GM18909 (cell line): ENCODE data around the gene CDC42EP4.

Source experiments
- ATAC-seq: cut with Tn5 transposase; IDR thresholded peaks from one replicate; pipeline ENCODE4 v1.9.1; 2021; ENCODE audit warnings: mild to moderate bottlenecking; ENCODE audit not compliant: unreplicated experiment, poor library complexity

The CDC42EP4 gene

GRCh38 chr17:73304971-73305812 lies 6.6 kb downstream of the CDC42EP4 start:
- ATAC-seq, result no peak

- no peak for ATAC-seq
These were observed 7.4 kb downstream of the CDC42EP4 start for GRCh38 chr17:73304438-73304837.

- ATAC-seq, result no peak
These were observed 9.6 kb downstream of the CDC42EP4 start for GRCh38 chr17:73302189-73302588.

GRCh38 chr17:73301369-73301768 lies 10.4 kb downstream of the CDC42EP4 start:
- no peak for ATAC-seq

GRCh38 chr17:73300392-73300791 lies 11.4 kb downstream of the CDC42EP4 start:
- ATAC-seq, result no peak

GRCh38 chr17:73297934-73298861 lies 13.6 kb downstream of the CDC42EP4 start:
- ATAC-seq, result peak; percentile 83

- ATAC-seq, result no peak
These were observed 18.3 kb downstream of the CDC42EP4 start for GRCh38 chr17:73293480-73293911.

- no peak for ATAC-seq
These were observed 18.8 kb downstream of the CDC42EP4 start for GRCh38 chr17:73293031-73293430.

GRCh38 chr17:73292031-73292531 lies 19.7 kb downstream of the CDC42EP4 start:
- no peak for ATAC-seq

GRCh38 chr17:73291260-73291801 lies 20.5 kb downstream of the CDC42EP4 start:
- peak; percentile 92 for ATAC-seq

GRCh38 chr17:73290399-73291259 lies 21.2 kb downstream of the CDC42EP4 start:
- ATAC-seq, result peak; percentile 59

- no peak for ATAC-seq
These were observed 22.1 kb downstream of the CDC42EP4 start for GRCh38 chr17:73289549-73290254.

- no peak for ATAC-seq
These were observed 23.1 kb downstream of the CDC42EP4 start for GRCh38 chr17:73288534-73289302.

- no peak for ATAC-seq
These were observed 24.9 kb downstream of the CDC42EP4 start for GRCh38 chr17:73286863-73287296.

GRCh38 chr17:73285916-73286862 lies 25.6 kb downstream of the CDC42EP4 start:
- ATAC-seq, result no peak

- no peak for ATAC-seq
These were observed 26.2 kb downstream of the CDC42EP4 start for GRCh38 chr17:73285603-73285908.

GRCh38 chr17:73284906-73285602 lies 26.7 kb downstream of the CDC42EP4 start:
- ATAC-seq, result no peak
